HG03025 (cell line): ENCODE data around the gene LRRC75A.
"Not testable (repeated sequence)": the region's sequence is repeated elsewhere in the genome, so short reads cannot be mapped to it uniquely, and the experiment has no call there.

Experiments
- ATAC-seq: cut with Tn5 transposase; IDR thresholded peaks from one replicate; pipeline ENCODE4 v1.9.1; 2021; ENCODE audit warnings: mild to moderate bottlenecking, moderate library complexity; ENCODE audit not compliant: unreplicated experiment, low FRiP score

Gene LRRC75A

GRCh38 chr17:16456742-16457316 is 35.2 kb downstream of the LRRC75A start:
- ATAC-seq = no peak

- no peak for ATAC-seq
These were observed 35.8 kb downstream of the LRRC75A start for GRCh38 chr17:16455997-16456741.

GRCh38 chr17:16453493-16453851 is 38.5 kb downstream of the LRRC75A start:
- no peak for ATAC-seq

GRCh38 chr17:16452268-16452667 is 39.7 kb downstream of the LRRC75A start:
- not testable (repeated sequence) for ATAC-seq

GRCh38 chr17:16450028-16450427 is 42.0 kb downstream of the LRRC75A start:
- ATAC-seq = no peak

- no peak for ATAC-seq
These were observed 42.8 kb downstream of the LRRC75A start for GRCh38 chr17:16449121-16449570.

- ATAC-seq = no peak
These were observed 43.5 kb downstream of the LRRC75A start for GRCh38 chr17:16448490-16448889.

GRCh38 chr17:16447676-16448075 is 44.3 kb downstream of the LRRC75A start:
- ATAC-seq = no peak

- no peak for ATAC-seq
These were observed 45.5 kb downstream of the LRRC75A start for GRCh38 chr17:16446338-16446983.

GRCh38 chr17:16444258-16444886 is 47.6 kb downstream of the LRRC75A start:
- ATAC-seq = no peak

GRCh38 chr17:16443511-16444257 is 48.3 kb downstream of the LRRC75A start:
- ATAC-seq = no peak

- no peak for ATAC-seq
These were observed 49.1 kb downstream of the LRRC75A start for GRCh38 chr17:16442594-16443510.

GRCh38 chr17:16442141-16442540 is 49.9 kb downstream of the LRRC75A start:
- no peak for ATAC-seq

GRCh38 chr17:16440901-16441629 is 50.9 kb downstream of the LRRC75A start:
- no peak for ATAC-seq

- not testable (repeated sequence) for ATAC-seq
These were observed 51.6 kb downstream of the LRRC75A start for GRCh38 chr17:16440354-16440753.

- no peak for ATAC-seq
These were observed 52.1 kb downstream of the LRRC75A start for GRCh38 chr17:16439811-16440351.

- ATAC-seq = peak; percentile 5
These were observed 52.6 kb downstream of the LRRC75A start for GRCh38 chr17:16439303-16439791.

- peak; percentile 70 for ATAC-seq
These were observed 53.3 kb downstream of the LRRC75A start for GRCh38 chr17:16438557-16439302.
